ENCODE measurements around the gene MAP3K1.

GRCh38 chr5:56862909-56863308 is 47.6 kb downstream of the MAP3K1 start:
- TF ChIP-seq POLR2A (IDR thresholded peaks at IDR 0.05) (no peak), CTCF (IDR thresholded peaks at IDR 0.05 in 4 of 5, conservative IDR thresholded peaks at IDR 0.05 in 1 of 5) (no peak)
